Neural progenitor cell (in vitro differentiated cells): ENCODE measurements around the gene EIF1B.

ENCODE experiments used
- EZH2 ChIP-seq: fragments of 200-600 bp; sonication (generic); IDR thresholded peaks from 2 replicates; pipeline ENCODE4 v1.6.1; 2017; ENCODE audit warnings: antibody characterized with exemption, mild to moderate bottlenecking, moderate library complexity
- EZH2phosphoT487 ChIP-seq: fragments of 200-600 bp; sonication (generic); IDR thresholded peaks from 2 replicates; pipeline ENCODE4 v1.6.1; 2017; ENCODE audit warnings: antibody characterized with exemption
- TF ChIP-seq, protein P1 (sequence below): fragments of 200-600 bp; sonication (generic); IDR thresholded peaks from 2 replicates; pipeline ENCODE4 v1.5.1; 2017; ENCODE audit warnings: antibody characterized with exemption, mild to moderate bottlenecking

DNA sequence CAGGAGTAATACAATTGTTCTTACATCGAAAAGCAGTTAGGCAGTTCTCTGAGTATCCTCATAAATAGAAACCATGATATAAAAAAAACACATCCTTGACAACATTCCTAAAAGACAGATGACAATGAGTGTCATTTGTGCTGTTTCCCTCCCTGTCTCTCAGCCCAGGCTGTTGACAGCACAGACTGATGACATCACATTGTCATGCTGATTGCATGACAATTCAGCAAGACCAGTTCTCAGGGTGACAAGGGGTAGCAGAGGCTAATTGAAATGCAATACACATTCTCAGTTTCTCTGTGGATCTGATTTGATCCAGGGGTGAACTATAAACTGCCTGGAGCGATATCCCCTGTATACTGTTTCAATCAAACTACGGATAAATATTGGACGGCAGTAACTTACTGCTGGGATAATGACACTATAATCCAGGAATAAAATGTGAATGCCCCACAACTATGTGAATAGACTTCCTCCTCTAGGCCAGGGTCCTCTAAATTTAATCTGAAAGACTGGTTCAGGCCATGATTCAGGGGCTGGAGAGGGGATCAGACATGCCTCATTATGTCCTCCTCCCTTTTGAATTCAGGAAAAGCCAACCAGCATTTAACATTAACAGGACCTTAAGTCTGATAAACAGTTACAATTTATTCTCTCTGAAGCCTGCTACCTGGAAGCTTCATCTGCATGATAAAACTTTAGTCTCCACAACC, 16.7 kb upstream of the EIF1B start:
- no peak for TF ChIP-seq EZH2
- TF ChIP-seq, protein P1, sequence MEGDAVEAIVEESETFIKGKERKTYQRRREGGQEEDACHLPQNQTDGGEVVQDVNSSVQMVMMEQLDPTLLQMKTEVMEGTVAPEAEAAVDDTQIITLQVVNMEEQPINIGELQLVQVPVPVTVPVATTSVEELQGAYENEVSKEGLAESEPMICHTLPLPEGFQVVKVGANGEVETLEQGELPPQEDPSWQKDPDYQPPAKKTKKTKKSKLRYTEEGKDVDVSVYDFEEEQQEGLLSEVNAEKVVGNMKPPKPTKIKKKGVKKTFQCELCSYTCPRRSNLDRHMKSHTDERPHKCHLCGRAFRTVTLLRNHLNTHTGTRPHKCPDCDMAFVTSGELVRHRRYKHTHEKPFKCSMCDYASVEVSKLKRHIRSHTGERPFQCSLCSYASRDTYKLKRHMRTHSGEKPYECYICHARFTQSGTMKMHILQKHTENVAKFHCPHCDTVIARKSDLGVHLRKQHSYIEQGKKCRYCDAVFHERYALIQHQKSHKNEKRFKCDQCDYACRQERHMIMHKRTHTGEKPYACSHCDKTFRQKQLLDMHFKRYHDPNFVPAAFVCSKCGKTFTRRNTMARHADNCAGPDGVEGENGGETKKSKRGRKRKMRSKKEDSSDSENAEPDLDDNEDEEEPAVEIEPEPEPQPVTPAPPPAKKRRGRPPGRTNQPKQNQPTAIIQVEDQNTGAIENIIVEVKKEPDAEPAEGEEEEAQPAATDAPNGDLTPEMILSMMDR = no peak
- no peak for TF ChIP-seq EZH2phosphoT487
